A549 (cell line): ENCODE results near the gene MLLT10. TPM values are rescaled to one million over a fixed set of nuclear protein-coding genes. Genes with fewer than 3 reads are reported as not detected.
A peak's percentile ranks its signal among the peaks of the same experiment; 100 is the strongest.
"Not testable (repeated sequence)": the region's sequence is repeated elsewhere in the genome, so short reads cannot be mapped to it uniquely, and the experiment has no call there.

Source experiments
- ATAC-seq, 2 experiments: fragments of 200-7000 bp in 1 of 2; fragments of >200 bp in 1 of 2; cut with Nextera tagmentation in 1 of 2; cut with Tn5 transposase in 1 of 2; 3 replicates each; pipeline versions ENCODE4 v1.8.0 to v1.9.1; 2018 to 2020; ENCODE audit warnings: mild to moderate bottlenecking in 1 of 2, moderate library complexity in 1 of 2
- CTCF ChIA-PET: fragments of 300-600 bp; sonication (Branson Sonifier 250); formaldehyde crosslinking; extraction: SDS; loops from one replicate; lab custom pipeline; 2021; ENCODE audit warnings: antibody characterized with exemption, inconsistent platforms; lab: Yijun Ruan, JAX
- POLR2A ChIA-PET: fragments of 350-600 bp; formaldehyde crosslinking; extraction: SDS; loops from one replicate; lab custom pipeline; 2021; ENCODE audit warnings: antibody characterized with exemption, inconsistent platforms; lab: Yijun Ruan, JAX
- DNase-seq, 2 experiments: peaks; one replicate each; pipeline versions ENCODE4 v3.0.0 to v3.0.0-alpha.2; 2011 to 2016; ENCODE audit warnings: low read depth in 1 of 2, low spot score in 1 of 2
- FAIRE-seq: peaks from 2 replicates; lab custom pipeline; 2011; peaks lifted over from hg19 to GRCh38; lab: Jason Lieb, UNC
- H3K27ac ChIP-seq, 2 experiments: fragments of >200 bp; sonication (Bioruptor Twin); formaldehyde crosslinking; 3 replicates each; pipeline ENCODE4 v1.5.1; 2016 to 2017
- H3K4me1 ChIP-seq: fragments of >200 bp; sonication (Bioruptor Twin); formaldehyde crosslinking; 3 replicates; pipeline ENCODE4 v1.6.1; 2016
- H3K4me2 ChIP-seq: fragments of >200 bp; sonication (Bioruptor Twin); formaldehyde crosslinking; 3 replicates; pipeline ENCODE4 v1.6.1; 2016
- H3K4me3 ChIP-seq: fragments of >200 bp; sonication (Bioruptor Twin); formaldehyde crosslinking; 3 replicates; pipeline ENCODE4 v1.5.1; 2016
- H3K9me3 ChIP-seq: fragments of >200 bp; sonication (Bioruptor Twin); formaldehyde crosslinking; 3 replicates; pipeline ENCODE4 v1.6.1; 2016
- BHLHE40 ChIP-seq: IDR thresholded peaks from 2 replicates; pipeline ENCODE4 v1.6.1; 2012; ENCODE audit warnings: low read depth, low read length, inconsistent platforms
- CEBPB ChIP-seq, 2 experiments: fragments of >200 bp in 1 of 2; sonication (Bioruptor Twin) in 1 of 2; formaldehyde crosslinking in 1 of 2; IDR thresholded peaks; 2 replicates each; pipeline ENCODE4 v1.6.1; 2012 to 2016
- ELK1 ChIP-seq: fragments of 150-350 bp; IDR thresholded peaks from 2 replicates; pipeline ENCODE4 v1.6.1; 2014; ENCODE audit warnings: low read depth, mild to moderate bottlenecking, low read length
- EP300 ChIP-seq, 2 experiments: fragments of >200 bp; sonication (Bioruptor Twin); formaldehyde crosslinking; IDR thresholded peaks; 2 replicates in 1 of 2; 3 replicates in 1 of 2; pipeline ENCODE4 v1.6.1; 2016 to 2017
- GATA3 ChIP-seq: IDR thresholded peaks from 2 replicates; pipeline ENCODE4 v1.6.1; 2012; ENCODE audit warnings: borderline replicate concordance
- HES2 ChIP-seq: fragments of >200 bp; sonication (Bioruptor Twin); formaldehyde crosslinking; IDR thresholded peaks from 2 replicates; pipeline ENCODE4 v1.6.1; 2016
- HEYL ChIP-seq: fragments of 250-450 bp; sonication (Bioruptor Pico); IDR thresholded peaks from 2 replicates; pipeline ENCODE4 v1.8.0; 2021; ENCODE audit warnings: mild to moderate bottlenecking, moderate library complexity
- HOXB5 ChIP-seq: fragments of 250-450 bp; sonication (Bioruptor Pico); IDR thresholded peaks from 2 replicates; pipeline ENCODE4 v1.5.0; 2020; ENCODE audit warnings: mild to moderate bottlenecking, moderate library complexity
- KDM1A ChIP-seq: fragments of 200-600 bp; sonication (generic); IDR thresholded peaks from 2 replicates; pipeline ENCODE4 v1.6.1; 2016; ENCODE audit warnings: low read depth, mild to moderate bottlenecking
- KDM5A ChIP-seq: fragments of 200-600 bp; sonication (generic); IDR thresholded peaks from 2 replicates; pipeline ENCODE4 v1.6.1; 2016; ENCODE audit warnings: antibody characterized with exemption, mild to moderate bottlenecking
- NPAS2 ChIP-seq: fragments of 250-450 bp; sonication (Bioruptor Pico); IDR thresholded peaks from 2 replicates; pipeline ENCODE4 v1.8.0; 2022; ENCODE audit warnings: mild to moderate bottlenecking, moderate library complexity, borderline replicate concordance
- NR3C1 ChIP-seq: fragments of >200 bp; sonication (Bioruptor Twin); formaldehyde crosslinking; IDR thresholded peaks from 3 replicates; pipeline ENCODE4 v1.6.1; 2017
- POLR2A ChIP-seq: IDR thresholded peaks from 2 replicates; pipeline ENCODE4 v1.6.1; 2012; ENCODE audit warnings: mild to moderate bottlenecking, low read length
- POLR2AphosphoS2 ChIP-seq: conservative IDR thresholded peaks from 2 replicates; pipeline ENCODE4 v1.6.1; 2012; ENCODE audit warnings: low read length, improper control_type of control experiment, inconsistent platforms
- RAD21 ChIP-seq, 2 experiments: fragments of >200 bp in 1 of 2; sonication (Bioruptor Twin) in 1 of 2; formaldehyde crosslinking in 1 of 2; IDR thresholded peaks in 1 of 2; conservative IDR thresholded peaks in 1 of 2; 2 replicates in 1 of 2; 3 replicates in 1 of 2; pipeline ENCODE4 v1.6.1; 2012 to 2018; ENCODE audit warnings: inconsistent platforms in 1 of 2
- RARB ChIP-seq: fragments of 250-450 bp; sonication (Bioruptor Pico); IDR thresholded peaks from 2 replicates; pipeline ENCODE4 v1.8.0; 2021; ENCODE audit warnings: mild to moderate bottlenecking, moderate library complexity
- RCOR1 ChIP-seq: fragments of 150-350 bp; IDR thresholded peaks from 2 replicates; pipeline ENCODE4 v1.6.1; 2014; ENCODE audit warnings: antibody characterized with exemption, low read length, low read depth
- SMC3 ChIP-seq: fragments of >200 bp; sonication (Bioruptor Twin); formaldehyde crosslinking; IDR thresholded peaks from 3 replicates; pipeline ENCODE4 v1.6.1; 2018; ENCODE audit warnings: inconsistent platforms
- SREBF2 ChIP-seq: fragments of 450-650 bp; IDR thresholded peaks from 2 replicates; pipeline ENCODE4 v1.6.1; 2014; ENCODE audit warnings: mild to moderate bottlenecking, moderate library complexity
- TFCP2L1 ChIP-seq: fragments of 250-450 bp; sonication (Bioruptor Pico); IDR thresholded peaks from 2 replicates; pipeline ENCODE4 v1.5.0; 2021; ENCODE audit warnings: mild to moderate bottlenecking
- TP53 ChIP-seq: fragments of 250-450 bp; sonication (Bioruptor Pico); IDR thresholded peaks from 2 replicates; pipeline ENCODE4 v1.5.0; 2021; ENCODE audit warnings: mild to moderate bottlenecking, moderate library complexity
- ZC3H11A ChIP-seq: fragments of 450-650 bp; IDR thresholded peaks from 2 replicates; pipeline ENCODE4 v1.6.1; 2014; ENCODE audit warnings: antibody characterized with exemption, mild to moderate bottlenecking
- ZFP36 ChIP-seq: fragments of 450-650 bp; IDR thresholded peaks from 2 replicates; pipeline ENCODE4 v1.6.1; 2014; ENCODE audit warnings: borderline replicate concordance; ENCODE audit not compliant: partially characterized antibody
- WGBS: methylation state at CpG from one replicate; pipeline ENCODE4 v1.1.6; 2017; ENCODE audit errors: missing lambda C conversion rate; 5-methylcytosine and 5-hydroxymethylcytosine counted together
- polyA plus RNA-seq, 4 experiments: library from polyadenylated mRNA; depleted of rRNA in 3 of 4; stranded (reverse); fragments of >200 nt; fragmentation: RNase III in 1 of 4; extraction: RNeasy Plus Mini Kit Qiagen cat#74134 plus additional on column Dnase treatment in 1 of 4; gene quantifications; 2 replicates in 3 of 4; 3 replicates in 1 of 4; pipeline ENCODE4 v1.2.3, GENCODE V29; 2011 to 2017

Gene MLLT10
- polyA plus RNA-seq, 2 of the 4 experiments (the other 2 are of a cell fraction) = 41.7 to 54.1 TPM

GRCh38 chr10:21579291-21579690 lies 45.3 kb downstream of the MLLT10 start:
- FAIRE-seq = no peak
- CTCF ChIA-PET = no interaction called here

GRCh38 chr10:21581421-21581834 lies 47.4 kb downstream of the MLLT10 start:
- CTCF ChIA-PET, H3K9me3 ChIP-seq, ATAC-seq, FAIRE-seq, H3K4me1 ChIP-seq, POLR2A ChIA-PET, H3K4me3 ChIP-seq, H3K4me2 ChIP-seq, DNase-seq: not testable (repeated sequence)
- 0 out of 6 replicates have a peak overlapping the region, but pooled peaks of 1 of the 2 experiments have one; percentile 9 for H3K27ac ChIP-seq
- 93% methylated on average over 3 of the region's 3 CpGs for WGBS

More at GRCh38 chr10:21579291-21579690, 45.3 kb downstream of the MLLT10 start:
- POLR2A ChIA-PET = no interaction called here
- no peaks in the 10 kb centered on the region for H3K9me3 ChIP-seq
- H3K4me1 ChIP-seq = peaks cover 7% of the 10 kb centered on the region; the same call in 1 of the 3 replicates
- no peak overlapping the region for H3K4me2 ChIP-seq
- 89% methylated on average over 5 of the region's 5 CpGs for WGBS
- TF ChIP-seq HOXB5 (CRISPR knock-in tag) (no peak), POLR2AphosphoS2 (no peak), TFCP2L1 (CRISPR knock-in tag) (no peak), RCOR1 (no peak), HEYL (no peak), CEBPB (IDR thresholded peaks at IDR 0.05) (no peak), BHLHE40 (no peak), GATA3 (no peak), ELK1 (no peak), EP300 (IDR thresholded peaks at IDR 0.05) (no peak), POLR2A (no peak), ZC3H11A (no peak), SREBF2 (no peak), NPAS2 (CRISPR knock-in tag) (no peak), KDM5A (no peak)
- TF ChIP-seq, all 56 proteins: peak for 0
- ATAC-seq (no peak), DNase-seq (no peak)
- H3K27ac ChIP-seq = no peak overlapping the region
- H3K4me3 ChIP-seq = no peak overlapping the region

- ATAC-seq (no peak), DNase-seq (no peak), FAIRE-seq (no peak)
- H3K27ac ChIP-seq = no peak overlapping the region
- 96% methylated on average over 9 of the region's 9 CpGs for WGBS
- H3K9me3 ChIP-seq = no peaks in the 10 kb centered on the region
- CTCF ChIA-PET = no interaction called here
- POLR2A ChIA-PET = no interaction called here
- no peak overlapping the region for H3K4me3 ChIP-seq
- no peak overlapping the region for H3K4me2 ChIP-seq
- no peak for TF ChIP-seq RAD21 (conservative IDR thresholded peaks at IDR 0.05 in 1 of 2, IDR thresholded peaks at IDR 0.05 in 1 of 2)
- no peak for TF ChIP-seq RARB (CRISPR knock-in tag)
- no peak for TF ChIP-seq POLR2A
- no peak for TF ChIP-seq ZFP36
- TF ChIP-seq HES2 = no peak
- no peak for TF ChIP-seq SMC3
- TF ChIP-seq BHLHE40 = no peak
- no peak for TF ChIP-seq TP53 (CRISPR knock-in tag)
- no peak for TF ChIP-seq KDM1A
- TF ChIP-seq HOXB5 (CRISPR knock-in tag) = no peak
- TF ChIP-seq NR3C1 = no peak
- peaks cover 13% of the 10 kb centered on the region; the same call in 1 of the 3 replicates for H3K4me1 ChIP-seq
These were observed 51.0 kb downstream of the MLLT10 start for GRCh38 chr10:21584834-21585530.
